ENCODE data around the gene SV2B.

The SV2B gene

DNA sequence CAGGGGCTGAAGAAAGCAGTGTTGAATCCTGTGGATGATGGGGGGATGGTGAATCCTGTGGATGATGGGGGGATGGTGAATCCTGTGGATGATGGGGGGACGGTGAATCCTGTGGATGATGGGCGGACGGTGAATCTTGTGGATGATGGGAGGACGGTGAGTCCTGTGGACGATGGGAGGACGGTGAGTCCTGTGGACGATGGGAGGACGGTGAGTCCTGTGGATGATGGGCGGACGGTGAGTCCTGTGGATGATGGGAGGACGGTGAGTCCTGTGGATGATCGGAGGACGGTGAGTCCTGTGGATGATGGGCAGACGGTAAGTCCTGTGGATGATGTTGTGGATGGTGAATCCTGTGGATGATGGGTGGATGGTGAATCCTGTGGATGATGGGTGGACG lies 170.7 kb downstream of the SV2B start:
- no peak for DNase-seq (ENCODE audit: low read depth in 2 of 2)

- DNase-seq (ENCODE audit: low read depth in 2 of 2), result peak; percentile 23 to 42
Measured at GRCh38 chr15:91271565-91272153, 171.6 kb downstream of the SV2B start.

DNA sequence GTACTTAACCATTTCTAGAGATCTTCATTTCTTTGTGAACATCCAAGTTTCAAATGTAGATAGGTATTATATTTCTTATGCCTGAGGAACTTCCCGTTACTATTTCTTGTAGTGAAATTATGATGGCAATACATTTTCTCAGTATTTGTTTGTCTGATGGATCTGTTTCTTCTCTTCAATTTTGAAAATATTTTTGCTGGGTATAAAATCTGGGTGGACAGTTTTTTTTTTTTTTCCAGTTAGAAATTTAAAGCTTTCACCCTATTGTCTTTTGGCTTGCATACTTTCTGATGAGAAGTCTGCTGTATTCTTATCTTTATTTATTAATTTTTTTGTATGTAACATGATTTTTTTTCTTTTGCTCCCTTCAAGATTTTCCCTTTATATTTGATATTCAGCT lies 175.8 kb downstream of the SV2B start:
- DNase-seq (ENCODE audit: low read depth in 2 of 2), result no peak

- no peak for DNase-seq (ENCODE audit: low read depth in 2 of 2)
Measured at GRCh38 chr15:91278951-91279350, 178.9 kb downstream of the SV2B start.

DNA sequence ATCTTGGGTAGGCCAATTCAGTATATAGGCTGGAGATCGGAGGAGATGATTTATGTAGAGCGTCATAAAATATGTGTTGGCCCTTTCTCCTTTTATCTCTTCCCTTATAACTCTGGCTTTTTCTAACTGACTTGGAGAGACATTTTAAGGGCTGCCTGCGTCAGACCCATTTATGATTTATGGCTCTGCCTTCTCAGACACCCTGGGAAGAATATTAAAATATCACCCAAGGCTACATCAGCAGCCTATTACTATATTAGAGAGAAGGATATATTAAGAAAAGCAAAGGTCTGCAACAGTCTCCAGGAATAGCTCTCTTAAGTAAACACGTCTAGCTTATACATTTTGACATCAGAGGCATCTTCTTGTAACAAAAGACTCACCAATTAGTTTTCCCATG lies 179.4 kb downstream of the SV2B start:
- DNase-seq (ENCODE audit: low read depth in 2 of 2), result no peak

DNA sequence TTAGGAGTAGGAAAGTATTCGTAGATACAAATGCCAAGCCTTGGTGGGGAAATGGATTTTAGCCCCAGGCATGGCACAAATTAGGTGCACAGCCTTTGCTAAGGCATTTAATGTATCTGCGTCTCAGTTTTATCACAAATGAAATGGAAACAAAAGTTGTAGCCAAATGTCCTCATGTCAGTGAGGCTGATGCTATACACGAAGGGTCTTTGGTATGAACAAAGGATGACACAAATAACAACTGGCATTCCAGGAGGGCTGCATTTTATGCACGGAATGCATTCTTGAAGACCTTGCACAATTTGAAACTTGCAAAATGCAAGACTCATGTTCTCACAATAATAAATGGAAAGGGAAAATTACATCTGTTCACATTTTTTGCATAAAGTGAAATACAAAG lies 181.9 kb downstream of the SV2B start:
- no peak for DNase-seq (ENCODE audit: low read depth in 2 of 2)

- DNase-seq (ENCODE audit: low read depth in 2 of 2), result no peak
Measured at GRCh38 chr15:91282486-91282885, 182.4 kb downstream of the SV2B start.

DNA sequence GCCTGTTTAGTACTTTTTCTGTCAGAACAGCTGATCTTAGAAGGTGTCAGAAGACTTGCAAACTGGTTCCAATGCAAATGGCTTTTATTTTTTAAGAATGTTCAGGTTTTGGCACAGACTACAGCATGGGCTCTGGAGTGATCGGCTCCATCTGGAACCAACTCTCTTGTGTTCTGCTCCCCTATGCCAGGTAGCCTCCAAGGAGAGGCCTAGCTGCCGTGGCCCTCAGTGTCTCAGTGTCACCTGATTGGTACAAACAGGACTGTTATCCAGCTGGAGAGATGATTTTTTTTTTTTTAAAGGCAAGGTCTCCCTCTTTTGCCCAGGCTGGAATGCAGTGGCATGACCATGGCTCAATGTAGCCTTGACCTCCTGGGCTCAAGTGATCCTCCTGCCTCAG lies 183.1 kb downstream of the SV2B start:
- DNase-seq (ENCODE audit: low read depth in 2 of 2), result no peak

DNA sequence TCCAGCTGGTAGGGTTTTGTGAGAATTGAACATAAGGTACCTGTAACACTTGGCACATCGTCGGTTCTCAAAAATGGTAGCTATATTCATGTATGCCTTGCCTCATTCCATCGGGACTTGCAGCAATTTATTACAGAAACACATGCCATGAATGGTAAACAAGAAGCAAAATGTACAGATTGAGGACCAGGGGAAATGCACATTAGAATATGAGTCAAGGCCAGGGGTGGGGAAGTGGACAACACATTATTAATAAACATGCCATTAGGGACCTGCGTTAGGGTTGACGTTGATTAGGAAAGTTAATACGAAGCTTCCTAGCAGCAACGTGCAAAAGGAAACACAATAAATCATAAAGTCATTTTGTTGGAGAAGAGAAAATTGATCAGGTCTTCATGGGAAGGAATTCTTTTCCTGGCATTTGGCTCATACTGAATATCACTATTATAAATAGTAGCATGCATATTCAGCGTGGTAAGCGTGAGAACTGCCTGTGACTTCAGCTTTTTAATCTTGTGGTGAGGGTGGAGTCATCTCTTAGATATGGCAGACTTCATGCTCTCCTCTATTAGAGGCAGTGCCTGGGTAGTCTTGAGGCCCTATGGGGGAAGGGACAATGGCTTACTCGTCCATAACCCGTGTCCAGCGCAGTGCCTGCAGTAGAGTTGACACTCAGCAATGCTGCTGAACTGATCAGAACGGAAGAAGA lies 184.9 kb downstream of the SV2B start:
- DNase-seq (ENCODE audit: low read depth in 2 of 2), result no peak

GRCh38 chr15:91289324-91289723 lies 189.3 kb downstream of the SV2B start:
- no peak for DNase-seq (ENCODE audit: low read depth in 2 of 2)

DNA sequence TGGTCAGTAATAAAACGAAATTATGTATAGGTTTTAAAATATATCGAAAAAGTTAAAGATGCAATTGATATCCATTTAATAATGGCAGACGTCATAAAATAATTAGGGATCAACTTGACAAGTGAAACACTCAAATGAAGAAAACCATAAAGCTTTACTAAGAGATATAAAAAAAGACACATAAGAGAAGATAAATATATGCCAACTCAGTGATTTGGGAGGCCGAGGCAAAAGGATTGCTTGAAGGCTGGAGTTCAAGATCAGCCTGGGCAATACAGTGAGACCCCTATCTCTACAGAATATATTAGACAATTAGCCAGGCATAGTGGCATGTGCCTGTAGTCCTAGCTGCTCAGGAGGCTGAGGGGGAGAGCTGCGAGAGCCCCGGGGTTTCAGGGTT lies 190.5 kb downstream of the SV2B start:
- no peak for DNase-seq (ENCODE audit: low read depth in 2 of 2)

DNA sequence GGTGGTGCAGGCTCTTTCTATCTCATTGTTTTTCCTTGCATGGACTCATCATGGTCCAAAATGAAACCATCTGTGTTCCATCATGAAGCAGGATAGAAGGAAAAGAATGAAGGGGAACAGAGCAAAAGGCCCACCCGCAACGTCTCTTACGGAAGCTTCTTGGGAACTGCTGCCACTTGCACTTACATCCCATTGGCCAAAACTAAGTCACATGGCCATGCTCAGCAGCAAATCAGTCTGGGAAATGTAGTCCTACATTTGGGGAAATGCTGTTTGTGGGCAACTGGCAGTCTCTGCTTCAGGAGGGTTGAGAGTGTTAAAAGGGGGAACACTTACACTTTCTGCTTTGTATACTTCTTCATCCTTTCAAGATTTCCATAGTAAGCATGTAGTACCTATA lies 191.6 kb downstream of the SV2B start:
- DNase-seq (ENCODE audit: low read depth in 2 of 2), result no peak

DNA sequence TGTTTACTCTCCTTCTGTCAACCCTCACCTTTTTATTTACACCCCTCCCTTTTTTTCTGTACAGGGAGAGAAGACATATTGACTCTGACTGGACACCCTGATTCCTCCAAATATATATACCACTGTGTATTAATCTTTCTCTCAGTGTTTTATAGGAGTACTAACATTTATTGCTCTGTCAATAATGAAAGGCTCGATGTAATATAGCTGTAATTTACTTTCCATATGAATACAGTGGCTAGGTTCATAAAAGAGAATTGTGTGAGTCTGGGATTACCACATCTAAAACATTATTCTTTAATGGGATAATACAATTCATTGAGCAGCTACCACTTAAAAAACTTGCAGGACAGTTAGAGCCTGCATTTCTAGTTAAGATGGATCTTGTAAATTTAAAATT lies 194.3 kb downstream of the SV2B start:
- no peak for DNase-seq (ENCODE audit: low read depth in 2 of 2)

GRCh38 chr15:91294795-91295194 lies 194.7 kb downstream of the SV2B start:
- DNase-seq (ENCODE audit: low read depth in 2 of 2), result no peak

DNA sequence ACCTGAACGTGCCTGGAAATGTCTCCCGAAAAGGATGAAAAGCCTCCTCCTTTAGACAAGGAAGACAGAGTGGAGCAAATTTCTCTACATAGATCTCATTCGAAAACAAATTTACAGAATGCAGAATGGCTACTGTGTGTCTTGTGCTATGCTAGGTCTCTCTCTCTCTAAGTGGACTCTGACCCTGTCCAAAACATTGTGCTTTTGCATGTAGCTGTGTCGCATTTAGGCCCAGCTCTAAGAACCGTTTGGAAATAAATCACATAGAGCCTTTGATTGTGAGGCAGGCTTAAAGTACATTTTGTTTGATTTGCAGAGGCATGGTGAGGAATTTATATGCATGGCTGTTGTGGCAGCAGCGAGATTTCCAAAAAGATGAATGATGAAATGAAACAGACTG lies 198.0 kb downstream of the SV2B start:
- no peak for DNase-seq (ENCODE audit: low read depth in 2 of 2)

- DNase-seq (ENCODE audit: low read depth in 2 of 2), result no peak
Measured at GRCh38 chr15:91302588-91303439, 202.8 kb downstream of the SV2B start.

GRCh38 chr15:91304210-91304609 lies 204.2 kb downstream of the SV2B start:
- DNase-seq (ENCODE audit: low read depth in 2 of 2), result no peak

DNA sequence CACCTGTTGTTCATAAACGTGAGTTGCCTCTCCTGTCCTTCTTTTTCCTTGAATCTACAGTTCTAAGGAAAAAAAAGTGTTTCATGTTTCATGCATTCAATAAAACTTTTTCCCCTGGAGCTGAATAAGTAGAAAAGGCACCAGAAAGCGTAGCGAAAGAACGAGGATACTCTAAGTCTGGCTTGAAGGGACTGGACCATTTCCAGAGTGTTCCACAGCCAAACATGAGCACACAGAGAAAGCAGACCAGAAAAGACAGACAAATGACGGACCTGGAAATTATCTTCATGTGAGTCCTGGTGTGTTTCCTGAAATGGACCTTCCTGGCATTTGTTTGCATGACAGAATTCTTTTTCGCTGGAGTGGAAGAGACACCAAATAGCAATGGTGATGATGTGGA lies 204.7 kb downstream of the SV2B start:
- no peak for DNase-seq (ENCODE audit: low read depth in 2 of 2)

DNA sequence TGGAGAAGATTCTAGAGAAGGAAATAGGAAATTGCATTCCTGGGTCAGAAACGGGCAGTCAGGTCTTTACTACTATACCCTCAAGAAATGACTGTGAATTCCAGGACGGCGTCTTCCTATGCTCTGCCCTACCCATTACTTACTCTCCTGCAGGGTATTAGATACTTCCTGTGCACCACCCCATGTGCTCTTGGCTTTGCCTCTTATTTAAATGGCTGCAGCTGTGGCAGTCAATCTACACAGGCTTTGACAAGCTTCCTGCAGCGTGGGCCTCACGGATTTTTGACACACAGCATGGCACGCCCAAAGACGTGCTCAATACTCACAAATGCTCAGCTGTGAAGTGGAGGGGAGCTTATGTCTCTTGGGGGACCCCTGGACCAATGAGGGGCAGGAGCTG lies 206.1 kb downstream of the SV2B start:
- no peak for DNase-seq (ENCODE audit: low read depth in 2 of 2)

DNA sequence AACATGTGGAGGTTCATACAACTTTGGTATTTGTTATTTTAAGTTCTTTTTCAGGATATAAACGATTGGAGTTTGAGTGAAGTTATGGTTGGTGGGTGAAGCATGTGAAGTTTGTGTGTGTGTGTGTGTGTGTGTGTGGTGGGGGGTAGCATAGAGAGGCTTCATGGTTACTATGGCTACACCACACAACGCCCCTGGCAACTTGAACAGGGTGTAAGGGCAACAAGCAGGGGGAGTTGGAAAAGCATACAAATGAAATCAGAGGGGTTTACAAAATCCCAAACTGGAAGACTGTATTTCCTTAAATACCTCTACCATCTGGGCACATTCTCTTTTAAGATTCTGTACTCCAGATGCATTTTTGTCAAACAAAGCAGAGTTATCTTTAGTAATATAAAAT lies 207.5 kb downstream of the SV2B start:
- DNase-seq (ENCODE audit: low read depth in 2 of 2), result no peak

- no peak for DNase-seq (ENCODE audit: low read depth in 2 of 2)
Measured at GRCh38 chr15:91308199-91308598, 208.1 kb downstream of the SV2B start.

GRCh38 chr15:91308855-91309254 lies 208.8 kb downstream of the SV2B start:
- no peak for DNase-seq (ENCODE audit: low read depth in 2 of 2)

GRCh38 chr15:91311986-91312385 lies 211.9 kb downstream of the SV2B start:
- DNase-seq (ENCODE audit: low read depth in 2 of 2), result no peak
